GM06990 (cell line): ENCODE results near the gene ADGRL3.

Experiments used
- DNase-seq: peaks from one replicate; pipeline ENCODE4 v3.0.0-alpha.2; 2011; ENCODE audit not compliant: insufficient read length; ENCODE audit errors: extremely low read depth
- H3K27me3 ChIP-seq: replicated peaks from 2 replicates; pipeline ENCODE4 v1.6.0; 2011; ENCODE audit warnings: low read length; ENCODE audit not compliant: control insufficient read depth, insufficient read depth
- H3K36me3 ChIP-seq: 2 replicates; pipeline ENCODE4 v1.5.1; 2011; ENCODE audit warnings: low read length; ENCODE audit not compliant: control insufficient read depth, insufficient read depth
- H3K4me3 ChIP-seq: replicated peaks from 2 replicates; pipeline ENCODE4 v1.5.1; 2011; ENCODE audit warnings: low read depth, mild to moderate bottlenecking, control low read depth, low read length
- CTCF ChIP-seq: IDR thresholded peaks from 2 replicates; pipeline ENCODE4 v1.5.1; 2011; ENCODE audit warnings: low read length, control low read depth, mild to moderate bottlenecking, inconsistent platforms; ENCODE audit not compliant: insufficient read depth, poor library complexity, severe bottlenecking

Gene ADGRL3

GRCh38 chr4:61200187-61200915 lies at the start of gene ADGRL3:
Gene ADGRL3 (plus strand): TSS chr4:61200326.
- no peaks in the 10 kb centered on the region for H3K36me3 ChIP-seq
- TF ChIP-seq CTCF: no peak
- no peak for DNase-seq
- H3K4me3 ChIP-seq: no peak within 1 kb of the TSS
- no peaks in the 10 kb centered on the region for H3K27me3 ChIP-seq

DNA sequence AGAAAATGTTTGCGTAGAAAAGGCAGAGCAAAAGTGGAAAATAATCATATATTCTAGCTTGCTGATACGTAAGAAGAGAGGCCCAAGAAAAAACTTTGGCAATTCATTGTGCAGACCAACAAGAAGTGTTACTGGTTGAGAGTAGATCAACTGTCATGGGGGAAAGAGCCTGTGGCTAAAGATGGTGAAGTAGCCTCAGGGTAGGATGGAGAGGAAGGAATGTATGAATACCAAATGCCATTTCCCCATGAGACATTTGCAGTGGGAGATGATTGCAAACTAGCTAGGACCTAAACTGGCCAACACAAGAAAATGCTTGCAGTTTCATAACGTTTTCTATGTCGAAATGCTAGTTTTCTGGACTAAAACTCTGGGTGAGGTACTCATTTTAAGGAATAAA lies 47.7 kb upstream of the ADGRL3 start:
- Histone ChIP-seq H3K4me3 (no peak overlapping the region), H3K36me3 (no peaks in the 10 kb centered on the region), H3K27me3 (no peaks in the 10 kb centered on the region)
- no peak for DNase-seq
- TF ChIP-seq CTCF: no peak

DNA sequence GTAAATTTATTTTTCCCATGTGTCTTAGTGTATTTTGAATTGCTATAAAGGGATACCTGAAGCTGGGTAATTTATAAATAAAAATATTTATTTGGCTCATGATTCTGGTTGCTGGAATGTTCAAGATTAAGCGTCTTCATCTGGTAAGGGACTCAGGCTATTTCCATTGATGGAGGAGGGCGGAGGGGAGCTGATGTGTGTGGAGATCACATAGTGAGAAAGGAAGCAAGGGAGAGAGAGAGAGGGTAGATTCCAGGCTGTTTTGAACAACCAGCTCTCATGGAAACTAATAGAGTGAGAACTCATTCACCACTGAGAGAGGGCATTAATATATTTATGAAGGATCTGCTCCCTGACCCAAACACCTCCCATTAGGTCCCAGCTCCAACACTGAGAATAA lies 39.6 kb upstream of the ADGRL3 start:
- H3K27me3 ChIP-seq: no peaks in the 10 kb centered on the region
- H3K36me3 ChIP-seq: no peaks in the 10 kb centered on the region
- no peak for DNase-seq
- H3K4me3 ChIP-seq: no peak overlapping the region
- no peak for TF ChIP-seq CTCF

GRCh38 chr4:61162116-61162515 lies 38.0 kb upstream of the ADGRL3 start:
- Histone ChIP-seq H3K27me3 (no peaks in the 10 kb centered on the region), H3K4me3 (no peak overlapping the region), H3K36me3 (no peaks in the 10 kb centered on the region)
- TF ChIP-seq CTCF: no peak
- no peak for DNase-seq

DNA sequence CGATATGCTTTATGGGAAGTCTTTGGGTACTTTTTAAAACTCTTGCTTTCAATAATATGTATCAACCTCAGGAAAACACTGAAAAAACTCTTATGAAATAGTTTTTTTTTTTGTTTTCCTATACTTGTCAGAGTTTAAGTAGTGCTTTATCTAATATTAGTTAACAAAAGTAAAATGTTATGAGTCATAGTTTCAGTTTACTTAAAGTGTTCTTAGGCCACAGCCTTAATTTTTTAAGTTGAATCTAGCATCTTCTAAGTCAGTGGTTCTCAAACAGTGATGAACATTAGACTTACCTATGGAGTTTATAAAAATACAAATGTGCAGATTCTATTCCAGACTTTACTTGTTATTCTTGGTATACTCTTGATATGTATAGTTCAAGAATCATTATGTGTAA lies 26.3 kb upstream of the ADGRL3 start:
- H3K36me3 ChIP-seq: no peaks in the 10 kb centered on the region
- DNase-seq: no peak
- TF ChIP-seq CTCF: no peak

GRCh38 chr4:61175495-61175894 lies 24.6 kb upstream of the ADGRL3 start:
- TF ChIP-seq CTCF: no peak
- Histone ChIP-seq H3K36me3 (no peaks in the 10 kb centered on the region), H3K27me3 (no peaks in the 10 kb centered on the region), H3K4me3 (no peak overlapping the region)
- no peak for DNase-seq

More for the DNA sequence above, 26.3 kb upstream of the ADGRL3 start:
- no peaks in the 10 kb centered on the region for H3K27me3 ChIP-seq
- H3K4me3 ChIP-seq: no peak overlapping the region
